ENCODE results near the gene DCANP1. TPM values are rescaled to one million over a fixed set of nuclear protein-coding genes. Genes with fewer than 3 reads are reported as not detected.

Gene DCANP1
- polyA plus RNA-seq, 1 experiment = not detected

DNA sequence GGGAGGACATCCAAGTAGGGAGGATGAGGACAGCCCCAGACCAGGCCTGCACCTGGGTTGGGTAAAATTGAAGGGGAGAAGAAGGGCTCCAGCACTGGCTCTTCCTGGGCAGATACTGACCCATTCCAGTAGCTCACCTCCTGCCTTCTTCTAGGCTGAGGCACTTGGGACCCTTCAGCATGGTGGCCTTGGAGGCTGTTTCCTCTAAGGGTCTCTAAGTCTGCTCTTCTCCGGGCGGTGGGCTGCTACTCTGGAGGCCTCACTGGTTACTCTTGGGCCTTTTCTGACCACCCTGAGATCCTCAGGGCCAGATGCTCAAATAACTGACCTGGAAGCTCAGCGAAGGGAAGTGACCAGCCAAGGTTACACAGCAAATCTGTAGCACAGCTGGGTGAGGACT is 7.8 kb upstream of the DCANP1 start:
- Histone ChIP-seq H3K9me3 (ENCODE audit: control insufficient read depth, insufficient read depth, low read length) (no peaks in the 10 kb centered on the region; the same call in 1 of the 2 replicates), H3K4me3 (ENCODE audit: low read depth, low read length) (no peak overlapping the region), H3K27me3 (ENCODE audit: control insufficient read depth, insufficient read depth, low read length) (peaks cover 29% of the 10 kb centered on the region), H3K27ac (ENCODE audit: low read depth, low read length) (no peak overlapping the region)
- CTCF ChIA-PET = interaction anchor here (0.7 to 28.4 kb wide), 3 partner anchors 11 to 104 kb away, joined by 3 to 1313 read pairs (median 32); no protein-coding TSS in a partner anchor
- TF ChIP-seq, protein P1, sequence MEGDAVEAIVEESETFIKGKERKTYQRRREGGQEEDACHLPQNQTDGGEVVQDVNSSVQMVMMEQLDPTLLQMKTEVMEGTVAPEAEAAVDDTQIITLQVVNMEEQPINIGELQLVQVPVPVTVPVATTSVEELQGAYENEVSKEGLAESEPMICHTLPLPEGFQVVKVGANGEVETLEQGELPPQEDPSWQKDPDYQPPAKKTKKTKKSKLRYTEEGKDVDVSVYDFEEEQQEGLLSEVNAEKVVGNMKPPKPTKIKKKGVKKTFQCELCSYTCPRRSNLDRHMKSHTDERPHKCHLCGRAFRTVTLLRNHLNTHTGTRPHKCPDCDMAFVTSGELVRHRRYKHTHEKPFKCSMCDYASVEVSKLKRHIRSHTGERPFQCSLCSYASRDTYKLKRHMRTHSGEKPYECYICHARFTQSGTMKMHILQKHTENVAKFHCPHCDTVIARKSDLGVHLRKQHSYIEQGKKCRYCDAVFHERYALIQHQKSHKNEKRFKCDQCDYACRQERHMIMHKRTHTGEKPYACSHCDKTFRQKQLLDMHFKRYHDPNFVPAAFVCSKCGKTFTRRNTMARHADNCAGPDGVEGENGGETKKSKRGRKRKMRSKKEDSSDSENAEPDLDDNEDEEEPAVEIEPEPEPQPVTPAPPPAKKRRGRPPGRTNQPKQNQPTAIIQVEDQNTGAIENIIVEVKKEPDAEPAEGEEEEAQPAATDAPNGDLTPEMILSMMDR (IDR thresholded peaks at IDR 0.05; ENCODE audit: low read depth, low read length) = no peak
- POLR2A ChIA-PET = no interaction called here
- no peak for DNase-seq (ENCODE audit: low read depth, low spot score)

DNA sequence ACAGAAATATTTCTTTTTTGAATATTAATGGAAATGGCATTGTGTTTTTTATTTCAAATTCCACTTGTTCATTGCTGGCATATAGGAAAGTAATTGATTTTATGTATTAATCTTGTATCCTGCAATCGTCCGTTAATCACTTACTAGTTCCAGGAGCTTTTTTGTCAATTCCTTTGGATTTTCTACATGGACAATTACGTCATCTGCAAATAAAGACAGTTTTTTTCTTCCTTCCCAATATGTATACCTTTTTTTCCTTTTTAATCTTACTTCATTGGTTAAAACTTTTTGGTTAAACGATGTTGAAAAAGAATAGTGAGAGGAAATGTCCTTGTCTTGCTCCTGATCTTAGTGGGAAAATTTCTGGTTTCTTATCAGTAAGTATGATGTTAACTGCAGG is 6.5 kb upstream of the DCANP1 start:
- ChIA-PET POLR2A (no interaction called here), CTCF (interaction anchor here (28.4 kb wide), 1 partner anchor 105 kb away, joined by 1313 read pairs; no protein-coding TSS in a partner anchor)
- TF ChIP-seq, protein P1 (IDR thresholded peaks at IDR 0.05; ENCODE audit: low read depth, low read length) = no peak

DNA sequence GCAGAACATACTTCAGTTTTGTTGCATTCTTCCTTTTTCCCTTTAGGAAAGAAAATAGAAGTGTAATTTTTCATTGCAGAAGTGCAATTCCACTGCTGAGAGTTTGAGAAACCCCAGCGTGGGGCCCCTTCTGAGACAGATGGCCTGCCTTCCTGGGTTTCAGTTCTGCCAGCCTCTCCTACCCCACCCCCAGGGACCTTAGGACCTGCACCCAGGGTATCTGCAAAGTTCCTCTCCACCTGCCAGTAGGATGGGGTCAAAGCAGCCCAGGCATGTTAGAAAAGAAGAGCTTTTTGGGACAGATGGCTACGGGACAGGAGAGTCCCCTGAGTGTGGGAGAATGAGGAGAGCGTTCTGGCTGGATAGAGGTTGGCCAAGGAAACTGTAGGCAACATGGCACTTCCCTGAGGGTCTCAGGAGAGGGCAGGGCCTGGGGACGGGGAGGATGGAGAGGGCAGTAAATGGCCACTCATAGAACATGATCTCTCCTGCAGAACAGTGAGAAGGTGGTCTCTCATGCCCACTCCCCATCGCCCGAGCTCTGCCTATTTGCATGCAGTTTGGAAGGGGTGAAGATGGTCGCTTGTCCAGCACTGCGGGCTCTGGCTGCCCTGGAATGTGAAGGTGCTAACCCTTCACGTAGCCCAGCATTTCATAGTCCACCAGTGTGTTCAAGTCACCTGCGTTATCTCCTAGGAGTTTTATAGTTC is 5.3 kb upstream of the DCANP1 start, which contains the start of gene TIFAB:
TIFAB (minus strand) TSS at position 31 of the 710 bp plus-strand sequence. CDS start 2,412 bp downstream, outside the sequence.
- DNase-seq (ENCODE audit: low read depth, low spot score) = no peak
- Histone ChIP-seq H3K9me3 (ENCODE audit: control insufficient read depth, insufficient read depth, low read length) (no peaks in the 10 kb centered on the region), H3K27ac (ENCODE audit: low read depth, low read length) (no peak within 1 kb of the TSS), H3K27me3 (ENCODE audit: control insufficient read depth, insufficient read depth, low read length) (peaks cover 32% of the 10 kb centered on the region), H3K4me3 (ENCODE audit: low read depth, low read length) (no peak within 1 kb of the TSS)
- ChIA-PET POLR2A (no interaction called here), CTCF (interaction anchor here (1.0 kb wide), 1 partner anchor 13 kb away, joined by 3 read pairs; no protein-coding TSS in a partner anchor)
- TF ChIP-seq, protein P1 (IDR thresholded peaks at IDR 0.05; ENCODE audit: low read depth, low read length) = no peak

More for the DNA sequence above, 6.5 kb upstream of the DCANP1 start:
- Histone ChIP-seq H3K27me3 (ENCODE audit: control insufficient read depth, insufficient read depth, low read length) (peaks cover 30% of the 10 kb centered on the region), H3K4me3 (ENCODE audit: low read depth, low read length) (no peak overlapping the region), H3K27ac (ENCODE audit: low read depth, low read length) (no peak overlapping the region), H3K9me3 (ENCODE audit: control insufficient read depth, insufficient read depth, low read length) (no peaks in the 10 kb centered on the region)
- no peak for DNase-seq (ENCODE audit: low read depth, low spot score)

DNA sequence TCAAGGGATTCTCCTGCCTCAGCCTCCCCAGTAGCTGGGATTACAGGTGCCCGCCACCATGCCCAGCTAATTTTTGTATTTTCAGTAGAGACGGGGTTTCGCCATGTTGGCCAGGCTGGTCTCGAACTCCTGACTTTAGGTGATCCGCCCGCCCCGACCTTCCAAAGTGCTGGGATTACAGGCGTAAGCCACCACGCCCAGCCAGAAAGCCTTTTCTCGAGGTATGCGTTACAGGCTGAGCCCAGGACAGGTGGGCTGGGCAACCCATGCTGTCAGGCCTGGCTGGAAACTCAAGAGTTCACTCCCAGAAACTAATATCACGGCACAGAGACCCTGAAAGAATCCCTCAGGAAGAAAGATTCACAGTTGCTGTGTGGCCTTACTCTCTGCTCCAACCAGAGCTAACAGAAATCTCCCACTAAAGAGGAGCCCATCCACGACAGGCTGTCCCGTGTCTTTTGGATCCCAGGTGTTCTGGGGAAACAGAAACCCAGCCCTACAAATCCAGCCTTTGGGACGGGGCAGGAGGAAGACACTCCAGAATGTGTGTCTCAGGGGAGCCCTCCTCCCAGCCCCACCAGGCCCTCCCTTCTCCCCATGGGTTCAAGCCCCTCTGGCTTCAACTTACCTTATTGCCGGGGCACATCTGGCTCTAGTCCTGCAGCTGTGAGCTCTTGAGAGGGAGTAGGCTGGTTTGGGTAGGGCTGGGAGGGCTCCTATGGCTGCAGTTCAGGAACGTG is 4.6 kb upstream of the DCANP1 start:
- CTCF ChIA-PET = interaction anchor here (1.0 kb wide), 1 partner anchor 14 kb away, joined by 3 read pairs; no protein-coding TSS in a partner anchor
- Histone ChIP-seq H3K4me3 (ENCODE audit: low read depth, low read length) (no peak overlapping the region), H3K27me3 (ENCODE audit: control insufficient read depth, insufficient read depth, low read length) (peaks cover 36% of the 10 kb centered on the region), H3K9me3 (ENCODE audit: control insufficient read depth, insufficient read depth, low read length) (peaks cover 4% of the 10 kb centered on the region; the same call in 1 of the 2 replicates), H3K27ac (ENCODE audit: low read depth, low read length) (no peak overlapping the region)
- TF ChIP-seq, protein P1 (IDR thresholded peaks at IDR 0.05; ENCODE audit: low read depth, low read length) = no peak
- POLR2A ChIA-PET = no interaction called here
- DNase-seq (ENCODE audit: low read depth, low spot score) = no peak

Measured in AG04450 (cell line).